Left ventricle myocardium superior (tissue), 1 donor: ENCODE results near the gene PPP3R1. TPM values are rescaled to one million over a fixed set of nuclear protein-coding genes. Genes with fewer than 3 reads are reported as not detected.

ENCODE experiments used
- total RNA-seq: library from RNA; stranded (reverse); fragmentation: NEBNext Ultra II Directional; extraction: Animal tissue kit (Norgen Biotek cat#: 25700); gene quantifications from one replicate; pipeline ENCODE4 v1.2.1, GENCODE V29; 2021
- donor health status: DM: no; HTN: yes; CAD: no; lungs with severe emphysema.

Gene PPP3R1
- total RNA-seq, 1 donor from 2014 or later = 38.5 TPM

Other genes with a start within 250 kb of the PPP3R1 start
- 18.5 TPM for gene C1D, start 189.5 kb downstream of the PPP3R1 start, total RNA-seq
- 7.4 TPM for gene PNO1, start 94.6 kb downstream of the PPP3R1 start, total RNA-seq
- 11.1 TPM for gene CNRIP1, start 67.4 kb upstream of the PPP3R1 start, total RNA-seq
- gene PLEK, start 112.8 kb upstream of the PPP3R1 start, total RNA-seq = 4.1 TPM
- 0.92 TPM for gene FBXO48, start 214.8 kb upstream of the PPP3R1 start, total RNA-seq
- gene APLF, start 215.1 kb upstream of the PPP3R1 start, total RNA-seq = 3.9 TPM